IPS-15b (cell line): Measurements from ENCODE around the gene SMIM20.

Experiments used
- H3K27me3 ChIP-seq: one replicate; pipeline ENCODE4 v1.6.1; 2013; ENCODE audit warnings: low read length; ENCODE audit not compliant: control insufficient read depth, insufficient read depth
- H3K36me3 ChIP-seq: one replicate; pipeline ENCODE4 v1.6.1; 2013; ENCODE audit warnings: low read length; ENCODE audit not compliant: control insufficient read depth, insufficient read depth
- H3K4me1 ChIP-seq: one replicate; pipeline ENCODE4 v1.6.1; 2013; ENCODE audit warnings: mild to moderate bottlenecking, low read length; ENCODE audit not compliant: control insufficient read depth, insufficient read depth
- H3K4me3 ChIP-seq: one replicate; pipeline ENCODE4 v1.5.1; 2013; ENCODE audit warnings: low read depth, low read length
- H3K9ac ChIP-seq: one replicate; pipeline ENCODE4 v1.6.1; 2013; ENCODE audit warnings: low read depth, mild to moderate bottlenecking, low read length
- H3K9me3 ChIP-seq: one replicate; pipeline ENCODE4 v1.6.1; 2013; ENCODE audit warnings: mild to moderate bottlenecking, low read length; ENCODE audit not compliant: control insufficient read depth, insufficient read depth

Gene SMIM20

DNA sequence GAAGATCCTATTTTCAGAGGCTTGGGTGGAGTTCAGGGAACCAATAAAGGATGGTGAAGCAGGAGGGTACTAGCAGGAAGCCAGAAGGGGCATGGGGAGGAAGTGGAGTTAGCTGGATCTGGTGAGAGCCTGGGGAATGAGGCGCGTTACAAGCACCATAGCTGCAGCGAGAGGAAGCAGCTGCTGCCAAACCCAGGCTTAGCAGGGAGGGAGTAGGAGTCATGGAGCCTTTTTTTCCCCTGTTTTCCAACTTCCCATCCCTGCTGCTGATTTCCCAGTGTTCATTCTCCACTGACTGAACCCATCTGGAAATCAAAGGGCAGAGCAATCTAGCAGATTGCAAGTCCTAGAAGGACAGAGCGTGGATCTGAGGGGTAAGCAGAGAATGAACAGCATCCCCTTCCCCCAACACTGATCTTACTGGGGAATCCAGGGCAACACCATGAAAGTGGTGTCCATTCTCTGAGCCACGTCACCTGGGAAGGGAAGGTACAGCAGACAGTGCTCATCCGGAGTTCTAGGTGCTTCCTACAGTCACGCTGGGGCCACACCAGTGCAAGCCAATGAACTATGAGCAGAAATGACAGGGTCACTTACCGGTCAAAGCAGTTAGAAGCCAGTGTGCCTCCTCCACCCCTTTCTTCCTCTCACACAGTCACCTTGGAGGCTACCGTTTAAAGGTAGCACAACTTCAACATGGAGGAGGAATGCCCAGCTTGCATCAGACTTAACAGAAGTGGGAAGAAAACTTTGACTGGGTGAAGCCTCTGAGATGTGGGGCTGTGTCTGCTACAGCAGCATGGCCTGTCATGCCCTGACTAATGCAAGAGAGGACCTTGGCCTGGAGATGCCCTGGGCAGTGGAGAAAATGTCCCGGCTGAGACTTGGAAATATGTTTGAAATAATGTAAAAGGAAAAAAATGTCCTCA, 36.7 kb downstream of the SMIM20 start:
- no peaks in the 10 kb centered on the region for H3K36me3 ChIP-seq
- no peaks in the 10 kb centered on the region for H3K27me3 ChIP-seq
- no peaks in the 10 kb centered on the region for H3K9me3 ChIP-seq
- H3K9ac ChIP-seq, result no peak overlapping the region
- H3K4me1 ChIP-seq, result peaks cover 18% of the 10 kb centered on the region
- no peak overlapping the region for H3K4me3 ChIP-seq

DNA sequence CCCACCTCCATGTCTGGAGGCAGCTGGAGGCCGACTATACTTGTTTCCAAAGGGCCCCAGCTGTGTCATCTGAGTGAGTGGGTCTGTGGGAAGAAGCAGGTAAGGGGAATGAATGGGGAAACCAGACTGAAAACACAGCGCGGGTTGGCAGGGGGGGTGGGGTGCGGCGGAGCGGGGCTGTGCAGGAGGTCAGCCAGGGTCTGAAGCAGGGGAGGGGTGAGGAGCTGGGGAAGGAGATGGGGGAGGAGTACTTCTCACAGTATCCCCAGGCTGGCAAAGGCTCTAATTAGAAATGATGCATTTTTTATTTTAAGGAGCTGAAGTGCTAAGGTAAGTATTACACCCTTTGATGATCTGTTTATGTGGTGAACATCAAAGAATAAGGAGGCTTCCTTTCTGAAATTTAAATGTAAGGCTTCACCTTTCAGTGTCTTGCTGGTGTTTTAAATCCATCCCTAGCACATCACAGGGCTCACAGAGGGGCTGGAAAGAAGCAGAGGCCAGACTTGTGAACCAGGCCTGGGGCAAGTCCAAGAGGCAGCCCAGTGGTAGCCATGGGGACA, 37.5 kb downstream of the SMIM20 start:
- Histone ChIP-seq H3K4me1 (peaks cover 21% of the 10 kb centered on the region), H3K9me3 (no peaks in the 10 kb centered on the region), H3K36me3 (no peaks in the 10 kb centered on the region), H3K4me3 (no peak overlapping the region), H3K9ac (no peak overlapping the region), H3K27me3 (no peaks in the 10 kb centered on the region)

DNA sequence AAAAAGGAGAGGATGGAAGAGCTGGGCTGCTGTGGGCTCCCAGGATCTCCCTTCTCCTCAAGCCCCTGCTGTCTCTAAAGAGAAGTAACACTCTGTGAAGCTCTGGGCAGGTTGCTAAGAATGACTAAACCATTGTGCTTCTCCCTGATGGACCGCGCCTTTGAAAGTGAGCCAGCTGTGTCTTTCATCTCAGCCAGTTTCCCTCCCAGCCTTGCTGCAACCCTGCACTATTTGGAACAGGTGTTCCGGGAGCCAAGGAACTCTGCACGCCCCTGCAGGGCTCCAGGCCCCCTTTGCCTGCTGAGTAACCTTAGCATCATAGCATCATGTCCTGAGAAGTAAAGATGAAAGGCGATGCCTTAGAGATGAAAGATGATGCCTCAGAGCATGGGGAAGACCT, 39.7 kb downstream of the SMIM20 start:
- no peaks in the 10 kb centered on the region for H3K36me3 ChIP-seq
- H3K9ac ChIP-seq, result no peak overlapping the region

DNA sequence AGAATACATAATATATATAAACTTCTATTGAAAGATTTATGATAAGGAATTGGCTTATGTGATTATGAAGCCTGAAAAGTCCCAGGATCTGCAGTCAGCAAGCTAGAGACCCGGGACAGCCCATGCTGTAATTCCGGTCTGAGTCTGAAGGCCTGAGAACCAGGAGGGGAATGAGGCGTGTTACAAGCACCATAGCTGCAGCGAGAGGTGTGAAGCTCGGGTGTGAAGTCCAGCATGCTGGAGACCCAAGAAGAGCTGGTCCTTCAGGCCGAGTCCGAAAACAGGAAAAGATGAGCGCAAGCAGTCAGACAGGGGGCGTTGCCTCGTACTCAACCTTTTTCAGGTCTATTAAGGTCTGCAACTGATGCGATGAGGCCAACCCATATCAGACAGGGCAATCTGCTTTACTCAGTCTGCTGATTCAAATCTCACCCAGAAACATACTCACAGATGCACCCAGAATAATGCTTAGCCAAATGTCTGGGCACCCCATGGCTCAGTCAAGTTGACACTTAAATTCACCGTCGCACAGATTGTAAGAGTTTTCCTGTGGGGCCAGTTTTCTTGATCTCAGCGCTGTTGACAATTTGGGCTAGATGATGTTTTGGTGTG, 40.4 kb downstream of the SMIM20 start:
- H3K4me1 ChIP-seq, result peaks cover 20% of the 10 kb centered on the region

More for the DNA sequence above, 39.7 kb downstream of the SMIM20 start:
- no peaks in the 10 kb centered on the region for H3K9me3 ChIP-seq
- H3K27me3 ChIP-seq, result no peaks in the 10 kb centered on the region
- peaks cover 21% of the 10 kb centered on the region for H3K4me1 ChIP-seq
- H3K4me3 ChIP-seq, result no peak overlapping the region

DNA sequence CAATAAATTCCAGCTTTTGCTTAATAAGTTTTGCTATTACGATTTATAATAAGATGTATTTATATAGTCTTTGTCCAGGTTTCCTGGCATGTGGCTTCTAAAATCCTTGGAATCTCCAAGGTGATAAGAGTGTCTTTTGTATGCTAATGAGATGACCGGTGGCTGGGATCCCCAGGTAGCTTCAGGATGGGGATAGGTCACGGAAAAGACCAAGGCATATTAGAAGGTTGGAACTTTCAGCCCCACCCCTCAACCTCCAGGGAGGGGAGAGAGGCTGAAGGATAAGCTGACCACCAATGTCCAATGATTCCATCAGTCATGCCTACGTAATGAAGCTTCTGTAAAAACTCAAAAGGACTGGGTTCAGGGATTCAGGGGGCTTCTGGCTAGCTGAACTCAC, 41.7 kb downstream of the SMIM20 start:
- Histone ChIP-seq H3K9me3 (no peaks in the 10 kb centered on the region), H3K4me3 (no peak overlapping the region), H3K9ac (no peak overlapping the region), H3K36me3 (no peaks in the 10 kb centered on the region), H3K4me1 (peaks cover 13% of the 10 kb centered on the region), H3K27me3 (no peaks in the 10 kb centered on the region)

More for the DNA sequence above, 40.4 kb downstream of the SMIM20 start:
- Histone ChIP-seq H3K36me3 (no peaks in the 10 kb centered on the region), H3K9ac (no peak overlapping the region), H3K9me3 (no peaks in the 10 kb centered on the region), H3K27me3 (no peaks in the 10 kb centered on the region), H3K4me3 (no peak overlapping the region)

DNA sequence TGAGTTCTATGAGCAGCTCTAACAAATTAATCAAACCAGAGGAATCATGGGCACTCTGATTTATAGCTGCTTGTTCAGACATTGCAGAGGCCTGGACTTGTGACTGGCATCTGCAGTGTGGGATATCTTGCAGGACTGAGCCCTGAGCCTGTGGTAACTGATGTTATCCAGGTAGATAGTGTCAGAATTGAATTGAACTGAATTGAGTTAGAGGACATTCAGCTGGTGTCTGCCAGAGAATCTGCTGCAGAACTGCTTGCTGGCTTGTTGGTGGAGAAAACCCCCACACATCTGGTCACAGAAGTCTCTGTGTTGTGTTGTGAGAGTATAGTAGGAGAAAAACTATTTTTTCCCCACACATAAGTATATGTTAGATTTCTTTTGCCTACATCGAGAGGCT, 42.2 kb downstream of the SMIM20 start:
- Histone ChIP-seq H3K4me3 (no peak overlapping the region), H3K36me3 (no peaks in the 10 kb centered on the region), H3K9ac (no peak overlapping the region), H3K4me1 (peaks cover 9% of the 10 kb centered on the region), H3K27me3 (no peaks in the 10 kb centered on the region), H3K9me3 (no peaks in the 10 kb centered on the region)

DNA sequence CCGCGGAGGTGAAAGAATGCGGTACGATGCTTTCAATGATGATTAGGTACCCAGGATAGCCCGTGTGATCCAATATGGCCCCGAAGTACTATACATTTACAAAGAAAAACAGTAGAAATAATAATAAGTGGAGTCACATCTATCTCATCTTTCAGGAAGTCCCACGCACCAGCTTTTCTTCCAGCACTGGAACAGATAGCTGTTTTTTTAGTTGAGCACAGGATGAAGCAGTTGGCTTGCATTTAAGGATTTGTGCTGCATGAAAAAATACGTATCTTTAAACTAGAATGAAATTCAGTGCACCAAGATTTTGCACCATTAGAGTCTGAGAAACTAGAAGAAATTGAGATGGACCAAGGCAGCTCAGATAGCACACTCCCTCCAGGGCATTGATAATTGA, 44.1 kb downstream of the SMIM20 start:
- Histone ChIP-seq H3K4me1 (peaks cover 3% of the 10 kb centered on the region), H3K9me3 (no peaks in the 10 kb centered on the region), H3K4me3 (no peak overlapping the region), H3K27me3 (no peaks in the 10 kb centered on the region), H3K36me3 (no peaks in the 10 kb centered on the region), H3K9ac (no peak overlapping the region)

DNA sequence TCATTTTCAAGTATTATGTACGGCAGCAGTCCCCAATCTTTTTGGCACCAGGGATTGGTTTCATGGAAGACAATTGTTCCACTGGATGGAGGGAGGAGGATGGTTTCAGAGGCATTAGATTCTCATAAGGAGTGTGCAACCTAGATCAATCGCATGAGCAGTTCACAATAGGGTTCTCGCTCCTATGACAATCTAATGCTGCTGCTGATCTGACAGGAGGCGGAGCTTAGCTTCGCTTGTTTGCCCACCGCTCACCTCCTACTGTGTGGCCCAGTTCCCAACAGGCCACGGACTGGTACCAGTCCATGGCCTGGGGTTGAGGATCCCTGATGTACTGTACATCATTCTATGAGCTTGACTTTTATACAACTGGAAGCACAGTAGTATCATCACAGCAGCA, 48.4 kb downstream of the SMIM20 start:
- Histone ChIP-seq H3K4me3 (no peak overlapping the region), H3K4me1 (peaks cover 8% of the 10 kb centered on the region), H3K9ac (no peak overlapping the region), H3K9me3 (no peaks in the 10 kb centered on the region), H3K36me3 (no peaks in the 10 kb centered on the region), H3K27me3 (no peaks in the 10 kb centered on the region)

DNA sequence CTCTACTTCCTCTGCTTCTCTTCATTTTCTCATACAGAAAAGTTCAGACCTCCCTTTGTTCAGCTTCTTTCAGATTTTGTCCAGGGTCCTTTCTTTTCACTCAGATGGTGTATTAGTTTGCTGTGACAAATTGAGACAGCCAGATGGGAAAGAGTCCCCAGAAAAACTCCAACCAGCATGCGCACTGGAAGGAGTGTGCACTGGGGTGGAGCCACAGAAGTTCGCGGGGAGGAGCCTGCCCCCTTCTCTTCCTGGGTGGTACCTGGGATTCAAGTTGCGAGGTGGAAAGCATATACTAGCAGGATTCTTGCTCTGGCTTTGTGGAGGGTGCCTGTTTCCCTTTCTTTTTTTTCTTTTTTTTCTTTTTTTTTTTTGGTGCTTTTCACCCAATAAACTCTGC, 51.6 kb downstream of the SMIM20 start:
- no peak overlapping the region for H3K4me3 ChIP-seq
- H3K9me3 ChIP-seq, result no peaks in the 10 kb centered on the region
- no peaks in the 10 kb centered on the region for H3K36me3 ChIP-seq
- peaks cover 8% of the 10 kb centered on the region for H3K4me1 ChIP-seq
- H3K9ac ChIP-seq, result no peak overlapping the region
- no peaks in the 10 kb centered on the region for H3K27me3 ChIP-seq

DNA sequence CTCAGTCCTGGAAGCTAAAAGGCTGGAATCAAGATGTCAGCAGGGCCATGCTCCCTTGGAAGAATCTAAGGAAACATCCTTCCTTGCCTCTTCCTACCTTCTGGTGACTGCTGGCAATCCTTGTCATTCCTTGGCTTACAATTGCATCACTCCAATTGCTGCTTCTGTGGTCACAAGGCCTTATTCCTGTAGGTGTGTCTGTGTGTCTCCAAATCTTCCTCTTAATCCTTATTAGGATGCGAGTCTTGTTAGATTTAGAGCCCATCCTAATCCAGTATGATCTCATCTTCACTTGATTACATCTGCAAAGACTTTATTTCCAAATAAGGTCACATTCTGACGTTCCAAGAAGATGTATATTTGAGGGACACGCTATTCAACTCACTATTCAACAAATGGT, 52.2 kb downstream of the SMIM20 start:
- H3K9me3 ChIP-seq, result no peaks in the 10 kb centered on the region
- no peaks in the 10 kb centered on the region for H3K36me3 ChIP-seq
- no peak overlapping the region for H3K4me3 ChIP-seq
- no peaks in the 10 kb centered on the region for H3K27me3 ChIP-seq
- H3K9ac ChIP-seq, result no peak overlapping the region
- H3K4me1 ChIP-seq, result peaks cover 8% of the 10 kb centered on the region

DNA sequence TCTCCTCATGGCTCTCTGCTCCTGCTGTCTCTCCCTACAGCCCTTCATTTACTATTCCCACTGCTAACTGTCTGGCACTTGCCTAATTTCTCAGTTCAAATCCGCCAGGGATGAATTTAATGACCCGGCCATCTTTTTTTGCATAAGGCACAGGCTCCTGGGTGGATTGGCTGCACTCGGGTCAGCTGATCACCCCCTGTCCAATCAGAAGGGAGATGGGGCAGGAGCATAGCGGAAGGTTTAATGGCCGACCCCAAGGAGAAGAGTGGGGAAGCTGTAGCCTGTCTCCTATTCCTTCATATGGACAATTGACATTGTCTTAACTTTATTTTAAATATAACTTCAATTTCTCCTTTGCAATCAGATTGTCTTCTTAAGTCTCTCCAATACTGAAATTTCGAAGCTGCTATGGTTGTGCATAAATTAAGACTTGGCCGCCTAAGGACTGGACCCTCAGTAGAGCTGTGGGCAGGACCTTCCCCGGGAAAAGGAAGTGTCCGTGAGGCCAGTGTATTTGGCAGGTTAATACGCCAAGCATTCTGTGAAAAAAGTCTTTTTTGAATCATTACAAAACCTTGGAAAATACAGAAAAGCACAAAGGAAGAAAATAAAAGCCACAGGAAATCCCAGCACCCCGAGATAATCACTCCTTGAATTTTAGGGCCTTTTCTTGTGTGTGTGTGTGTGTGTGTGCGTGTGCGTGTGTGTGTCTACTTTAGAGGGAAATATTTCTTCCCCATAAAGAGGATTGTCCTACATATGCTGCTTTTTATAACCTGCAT, 55.5 kb downstream of the SMIM20 start:
- H3K27me3 ChIP-seq, result no peaks in the 10 kb centered on the region
- H3K9ac ChIP-seq, result no peak overlapping the region
- H3K4me1 ChIP-seq, result peaks cover 8% of the 10 kb centered on the region
- no peaks in the 10 kb centered on the region for H3K36me3 ChIP-seq
- no peaks in the 10 kb centered on the region for H3K9me3 ChIP-seq
- no peak overlapping the region for H3K4me3 ChIP-seq
